K562 (cell line): ENCODE results near the gene CEACAM18. TPM values are rescaled to one million over a fixed set of nuclear protein-coding genes. Genes with fewer than 3 reads are reported as not detected.

Experiments
- ARID3A ChIP-seq: IDR thresholded peaks from 2 replicates; pipeline ENCODE4 v1.6.1; 2012; ENCODE audit warnings: low read depth, low read length, improper control_type of control experiment, borderline replicate concordance
- CHD4 ChIP-seq: fragments of 200-600 bp; sonication (generic); IDR thresholded peaks from 3 replicates; pipeline ENCODE4 v1.6.1; 2012; ENCODE audit warnings: low read depth, mild to moderate bottlenecking, mixed read lengths, low read length, inconsistent platforms; ENCODE audit not compliant: insufficient read depth, insufficient replicate concordance, poor library complexity, severe bottlenecking
- FOXO4 ChIP-seq: fragments of 450-650 bp; formaldehyde crosslinking; IDR thresholded peaks from 2 replicates; pipeline ENCODE4 v1.4.0; 2020; ENCODE audit warnings: mild to moderate bottlenecking, moderate library complexity
- GTF2B ChIP-seq: IDR thresholded peaks from 2 replicates; pipeline ENCODE4 v1.6.1; 2011; ENCODE audit not compliant: insufficient read length; ENCODE audit errors: extremely low read depth
- KLF13 ChIP-seq: fragments of 450-650 bp; IDR thresholded peaks from 2 replicates; pipeline ENCODE4 v1.6.1; 2016; ENCODE audit warnings: missing genetic modification characterization, low read depth, mild to moderate bottlenecking, missing compliant biosample characterization, moderate library complexity, borderline replicate concordance
- KLF6 ChIP-seq: fragments of 250-450 bp; sonication (Bioruptor Pico); IDR thresholded peaks from 2 replicates; pipeline ENCODE4 v1.4.0; 2020; ENCODE audit warnings: mild to moderate bottlenecking, moderate library complexity, borderline replicate concordance
- MAFF ChIP-seq: IDR thresholded peaks from 2 replicates; pipeline ENCODE4 v1.6.1; 2012; ENCODE audit warnings: low read length, improper control_type of control experiment
- PCBP2 ChIP-seq: fragments of 200-400 bp; formaldehyde crosslinking; IDR thresholded peaks from 2 replicates; pipeline ENCODE4 v1.6.1; 2018; ENCODE audit warnings: low read length, low read depth, mild to moderate bottlenecking, moderate library complexity; ENCODE audit not compliant: poor library complexity, severe bottlenecking
- PHF8 ChIP-seq: fragments of 200-600 bp; sonication (generic); IDR thresholded peaks from 2 replicates; pipeline ENCODE4 v1.6.1; 2012; ENCODE audit warnings: mixed run types, mild to moderate bottlenecking, inconsistent platforms, low read length, moderate library complexity, borderline replicate concordance
- PRMT5 ChIP-seq: sonication (generic); formaldehyde crosslinking; IDR thresholded peaks from 2 replicates; pipeline ENCODE4 v1.5.0; 2020; ENCODE audit warnings: missing genetic modification reagents
- SOX6 ChIP-seq: fragments of 450-650 bp; IDR thresholded peaks from 2 replicates; pipeline ENCODE4 v1.6.1; 2014; ENCODE audit warnings: mild to moderate bottlenecking
- TAL1 ChIP-seq: fragments of 450-650 bp; IDR thresholded peaks from 2 replicates; pipeline ENCODE4 v1.6.1; 2016; ENCODE audit warnings: mild to moderate bottlenecking
- ZBTB26 ChIP-seq: fragments of 450-650 bp; formaldehyde crosslinking; IDR thresholded peaks from 2 replicates; pipeline ENCODE4 v1.4.0; 2022; ENCODE audit warnings: missing genetic modification characterization
- ZBTB9 ChIP-seq: fragments of 450-650 bp; formaldehyde crosslinking; IDR thresholded peaks from 2 replicates; pipeline ENCODE4 v1.4.0; 2020; ENCODE audit warnings: mild to moderate bottlenecking, moderate library complexity
- ZFP36 ChIP-seq: fragments of 150-350 bp; IDR thresholded peaks from 2 replicates; pipeline ENCODE4 v1.6.1; 2018; ENCODE audit warnings: low read length, low read depth; ENCODE audit not compliant: partially characterized antibody
- ZNF717 ChIP-seq: fragments of 250-450 bp; sonication (Bioruptor Pico); IDR thresholded peaks from 2 replicates; pipeline ENCODE4 v1.5.0; 2021
- polyA plus RNA-seq, 8 experiments: library from polyadenylated mRNA; depleted of rRNA in 4 of 8; stranded (reverse) in 5 of 8; unstranded in 3 of 8; fragments of >200 nt; fragmentation: Nextera tagmentation in 2 of 8; fragmentation: Illumina TruSeq in 1 of 8; extraction: Ambion mirVana in 2 of 8; extraction: Trizol in 1 of 8; gene quantifications; 2 replicates each; pipeline versions ENCODE4 v1.2.1 to v1.2.3, GENCODE V29; 2011 to 2014; ENCODE audit warnings: inconsistent platforms in 1 of 8, missing spikeins in 1 of 8
- total RNA-seq, 7 experiments: library from RNA; depleted of rRNA in 6 of 7; stranded (reverse); fragments of >200 nt in 6 of 7; fragmentation: Illumina TruSeq in 2 of 7; extraction: Trizol in 2 of 7; gene quantifications; 2 replicates each; pipeline versions ENCODE4 v1.2.1 to v1.2.3, GENCODE V29; 2011 to 2021; ENCODE audit warnings: low replicate concordance in 1 of 7

The CEACAM18 gene
- total and polyA plus RNA-seq, 9 of the 15 experiments (the other 6 are each of a cell fraction or from before 2014, with no cell fraction given): 0.08 to 0.24 (median 0.15) TPM; not detected in 3

GRCh38 chr19:51501594-51502263 is 23.4 kb downstream of the CEACAM18 start, which contains the start of gene SIGLEC12 (continued):
- TF ChIP-seq FOXO4 (CRISPR knock-in tag) (no peak), ARID3A (no peak), KLF13 (no peak), CHD4 (no peak), MAFF (0 out of 2 replicates have a peak, but pooled peaks have one; percentile 15), TAL1 (no peak), ZBTB26 (CRISPR knock-in tag) (no peak), PCBP2 (no peak), KLF6 (CRISPR knock-in tag) (no peak), SOX6 (no peak), PHF8 (no peak), ZNF717 (CRISPR knock-in tag) (no peak), ZFP36 (no peak), PRMT5 (CRISPR knock-in tag) (no peak), ZBTB9 (CRISPR knock-in tag) (no peak), GTF2B (no peak)
